IMR-90 (cell line): ENCODE data around the gene MDM1. TPM values are rescaled to one million over a fixed set of nuclear protein-coding genes. Genes with fewer than 3 reads are reported as not detected.
A peak's percentile ranks its signal among the peaks of the same experiment; 100 is the strongest.

Experiments
- ATAC-seq: fragments of 200-7000 bp; cut with Tn5 transposase; 2 replicates; pipeline ENCODE4 v1.9.1; 2020; ENCODE audit warnings: low read depth, mild to moderate bottlenecking, moderate library complexity
- BruUV-seq: library from RNA; stranded (reverse); fragments of 400-500 nt; replicated peaks from 2 replicates; lab custom pipeline; 2021; lab: Mats Ljungman, UMichigan
- CTCF ChIA-PET: fragments of 300-600 bp; formaldehyde crosslinking; extraction: SDS; loops from one replicate; lab custom pipeline; 2021; ENCODE audit warnings: antibody characterized with exemption; lab: Yijun Ruan, JAX
- POLR2A ChIA-PET: fragments of 300-600 bp; sonication (Branson Sonifier 250); formaldehyde crosslinking; loops from one replicate; lab custom pipeline; 2022; ENCODE audit warnings: antibody characterized with exemption; ENCODE audit not compliant: unreplicated experiment; lab: Charles Lee
- DNase-seq: peaks from one replicate; pipeline ENCODE4 v3.0.0; 2013
- H2AFZ ChIP-seq: replicated peaks from 2 replicates; pipeline ENCODE3; 2013; ENCODE audit warnings: low read length, mild to moderate bottlenecking; ENCODE audit not compliant: poor library complexity
- H2AK5ac ChIP-seq: 2 replicates; pipeline ENCODE4 v1.6.1; 2013; ENCODE audit warnings: low read depth, low read length, inconsistent platforms
- H2AK9ac ChIP-seq: replicated peaks from 2 replicates; pipeline ENCODE3; 2013; ENCODE audit warnings: mild to moderate bottlenecking, low read depth, low read length, moderate library complexity; ENCODE audit not compliant: poor library complexity
- H2BK120ac ChIP-seq: 2 replicates; pipeline ENCODE4 v1.6.1; 2013; ENCODE audit warnings: low read depth, low read length, inconsistent platforms
- H2BK15ac ChIP-seq: 3 replicates; pipeline ENCODE4 v1.6.1; 2013; ENCODE audit warnings: low read depth, low read length, inconsistent platforms
- H2BK20ac ChIP-seq: 2 replicates; pipeline ENCODE4 v1.6.1; 2013; ENCODE audit warnings: low read depth, mild to moderate bottlenecking, inconsistent platforms, low read length, moderate library complexity
- H2BK5ac ChIP-seq: 2 replicates; pipeline ENCODE4 v1.6.1; 2013; ENCODE audit warnings: mild to moderate bottlenecking, low read depth, low read length, inconsistent platforms; ENCODE audit not compliant: poor library complexity, severe bottlenecking
- H3K14ac ChIP-seq: replicated peaks from 2 replicates; pipeline ENCODE4 v1.6.1; 2013; ENCODE audit warnings: low read depth, low read length, inconsistent platforms
- H3K18ac ChIP-seq: 2 replicates; pipeline ENCODE4 v1.6.1; 2013; ENCODE audit warnings: low read depth, low read length, control low read depth
- H3K23ac ChIP-seq: 2 replicates; pipeline ENCODE4 v1.6.1; 2013; ENCODE audit warnings: low read depth, low read length, inconsistent platforms
- H3K27ac ChIP-seq: 2 replicates; pipeline ENCODE4 v1.5.1; 2013; ENCODE audit warnings: mild to moderate bottlenecking, control low read depth, low read length; ENCODE audit not compliant: insufficient read depth
- H3K27me3 ChIP-seq: 2 replicates; pipeline ENCODE4 v1.6.1; 2013; ENCODE audit warnings: low read length; ENCODE audit not compliant: control insufficient read depth, insufficient read depth
- H3K36me3 ChIP-seq: 2 replicates; pipeline ENCODE4 v1.6.1; 2013; ENCODE audit warnings: low read length, mixed read lengths; ENCODE audit not compliant: control insufficient read depth, insufficient read depth
- H3K4ac ChIP-seq: 2 replicates; pipeline ENCODE4 v1.6.1; 2013; ENCODE audit warnings: low read depth, low read length, inconsistent platforms
- H3K4me1 ChIP-seq: 2 replicates; pipeline ENCODE4 v1.6.1; 2013; ENCODE audit warnings: low read length, mixed read lengths; ENCODE audit not compliant: control insufficient read depth, insufficient read depth
- H3K4me2 ChIP-seq: 2 replicates; pipeline ENCODE4 v1.6.1; 2013; ENCODE audit warnings: low read depth, mild to moderate bottlenecking, control low read depth, low read length, moderate library complexity
- H3K4me3 ChIP-seq: 2 replicates; pipeline ENCODE4 v1.5.1; 2013; ENCODE audit warnings: low read depth, mild to moderate bottlenecking, control low read depth, low read length, moderate library complexity; ENCODE audit not compliant: insufficient read depth
- H3K56ac ChIP-seq: 2 replicates; pipeline ENCODE4 v1.6.1; 2013; ENCODE audit warnings: low read length, inconsistent platforms; ENCODE audit not compliant: insufficient read depth; ENCODE audit errors: extremely low read depth
- H3K79me1 ChIP-seq, 2 experiments: 2 replicates each; pipeline ENCODE4 v1.6.1; 2013; ENCODE audit warnings: low read length in 2 of 2, inconsistent platforms in 1 of 2, low read depth in 1 of 2
- H3K9ac ChIP-seq: 2 replicates; pipeline ENCODE4 v1.6.1; 2013; ENCODE audit warnings: low read depth, low read length, control low read depth
- H3K9me1 ChIP-seq: 2 replicates; pipeline ENCODE4 v1.6.1; 2013; ENCODE audit warnings: low read length, inconsistent platforms; ENCODE audit not compliant: insufficient read depth
- H3K9me3 ChIP-seq: 2 replicates; pipeline ENCODE4 v1.6.1; 2013; ENCODE audit warnings: low read length; ENCODE audit not compliant: control insufficient read depth, insufficient read depth
- H4K20me1 ChIP-seq: 2 replicates; pipeline ENCODE4 v1.6.1; 2013; ENCODE audit warnings: low read length, inconsistent platforms; ENCODE audit not compliant: insufficient read depth
- H4K5ac ChIP-seq: 2 replicates; pipeline ENCODE4 v1.6.1; 2013; ENCODE audit warnings: mild to moderate bottlenecking, low read depth, low read length, control low read depth
- H4K8ac ChIP-seq, 2 experiments: 2 replicates each; pipeline ENCODE4 v1.6.1; 2013; ENCODE audit warnings: low read depth in 2 of 2, low read length in 2 of 2, control low read depth in 1 of 2, inconsistent platforms in 1 of 2
- H4K91ac ChIP-seq: 2 replicates; pipeline ENCODE4 v1.6.1; 2013; ENCODE audit warnings: low read depth, low read length, inconsistent platforms; ENCODE audit not compliant: insufficient read depth
- CEBPB ChIP-seq: IDR thresholded peaks from 2 replicates; pipeline ENCODE4 v1.6.1; 2012; ENCODE audit warnings: low read depth, low read length, improper control_type of control experiment
- FOS ChIP-seq: fragments of 150-350 bp; IDR thresholded peaks from 2 replicates; pipeline ENCODE4 v1.6.1; 2016; ENCODE audit warnings: low read depth, low read length
- WGBS, 2 experiments: methylation state at CpG; one replicate each; pipeline versions ENCODE4 v1.1.5 to v1.1.7; 2013; ENCODE audit warnings: missing lambda C conversion rate in 2 of 2; ENCODE audit not compliant: insufficient read length in 1 of 2; ENCODE audit errors: extremely low coverage in 2 of 2; 5-methylcytosine and 5-hydroxymethylcytosine counted together
- dilution Hi-C: fragments of 300-500 bp; cut with HindIII; formaldehyde crosslinking; loops from one replicate; pipeline ENCODE4 v1.14.3; 2018; ENCODE audit warnings: low sequenced_read_pairs; ENCODE audit not compliant: unreplicated experiment
- in situ Hi-C: fragments of 300-500 bp; cut with MboI; formaldehyde crosslinking; loops from 3 replicates; pipeline ENCODE4 v1.14.3; 2019; ENCODE audit warnings: low sequenced_read_pairs, inconsistent platforms, mixed read lengths
- intact Hi-C: fragments of 100-400 bp; cut with micrococcal nuclease; formaldehyde crosslinking; loops from 2 replicates; pipeline ENCODE4 v1.10.0; 2022
- polyA plus RNA-seq, 3 experiments: library from polyadenylated mRNA; depleted of rRNA; stranded (reverse); fragments of >200 nt; gene quantifications; 2 replicates each; pipeline ENCODE4 v1.2.3, GENCODE V29; 2012; ENCODE audit warnings: low replicate concordance in 1 of 3
- total RNA-seq: library from RNA; depleted of rRNA; stranded (reverse); fragments of >200 nt; gene quantifications from 2 replicates; pipeline ENCODE4 v1.2.3, GENCODE V29; 2012
- TF ChIP-seq, protein P1 (sequence below): conservative IDR thresholded peaks from 2 replicates; pipeline ENCODE4 v1.5.1; 2012; ENCODE audit warnings: mild to moderate bottlenecking, low read depth, low read length, improper control_type of control experiment

The MDM1 gene
- total and polyA plus RNA-seq, 2 of the 4 experiments (the other 2 are of a cell fraction), result 5.6 to 5.7 TPM

- H2AFZ ChIP-seq, result peak overlapping the region; percentile 46
Observed at GRCh38 chr12:68271346-68271745, 60.8 kb downstream of the MDM1 start.

More at GRCh38 chr12:68271346-68271745, 60.8 kb downstream of the MDM1 start:
- H3K23ac ChIP-seq, result no peak overlapping the region
- no peak overlapping the region; the same call in 1 of the 2 replicates for H3K18ac ChIP-seq
- no peak overlapping the region for H3K4me2 ChIP-seq
- ATAC-seq (peak; percentile 49), DNase-seq (peak; percentile 94)
- peaks cover 6% of the 10 kb centered on the region for H3K4me1 ChIP-seq
- no peak overlapping the region for H3K4ac ChIP-seq
- no peaks in the 10 kb centered on the region for H3K27me3 ChIP-seq
- H3K56ac ChIP-seq, result no peak overlapping the region
- no peak overlapping the region for H2BK15ac ChIP-seq
- intact Hi-C loops (no loop called here), dilution Hi-C loops (no loop called here), in situ Hi-C loops (no loop called here)
- H2AK9ac ChIP-seq, result no peak overlapping the region
- no peak overlapping the region for H3K14ac ChIP-seq
- 0 out of 2 replicates have a peak overlapping the region, but pooled peaks have one; percentile 34 for H2BK20ac ChIP-seq
- no peak overlapping the region for H3K4me3 ChIP-seq
- no peaks in the 10 kb centered on the region for H3K9me1 ChIP-seq
- no peaks in the 10 kb centered on the region for H3K79me1 ChIP-seq
- no peaks in the 10 kb centered on the region for H3K36me3 ChIP-seq
- H3K9ac ChIP-seq, result no peak overlapping the region
- peak overlapping the region; percentile 36; the same call in 1 of the 2 replicates for H3K27ac ChIP-seq
- H4K5ac ChIP-seq, result no peak overlapping the region; the same call in 1 of the 2 replicates
- H2AK5ac ChIP-seq, result no peak overlapping the region
- no CpG with 5 or more reads among the region's 8 CpGs for WGBS, 2 experiments
- TF ChIP-seq FOS, result peak; percentile 32; the same call in 1 of the 2 replicates
- TF ChIP-seq CEBPB, result peak; percentile 72
- TF ChIP-seq, protein P1, sequence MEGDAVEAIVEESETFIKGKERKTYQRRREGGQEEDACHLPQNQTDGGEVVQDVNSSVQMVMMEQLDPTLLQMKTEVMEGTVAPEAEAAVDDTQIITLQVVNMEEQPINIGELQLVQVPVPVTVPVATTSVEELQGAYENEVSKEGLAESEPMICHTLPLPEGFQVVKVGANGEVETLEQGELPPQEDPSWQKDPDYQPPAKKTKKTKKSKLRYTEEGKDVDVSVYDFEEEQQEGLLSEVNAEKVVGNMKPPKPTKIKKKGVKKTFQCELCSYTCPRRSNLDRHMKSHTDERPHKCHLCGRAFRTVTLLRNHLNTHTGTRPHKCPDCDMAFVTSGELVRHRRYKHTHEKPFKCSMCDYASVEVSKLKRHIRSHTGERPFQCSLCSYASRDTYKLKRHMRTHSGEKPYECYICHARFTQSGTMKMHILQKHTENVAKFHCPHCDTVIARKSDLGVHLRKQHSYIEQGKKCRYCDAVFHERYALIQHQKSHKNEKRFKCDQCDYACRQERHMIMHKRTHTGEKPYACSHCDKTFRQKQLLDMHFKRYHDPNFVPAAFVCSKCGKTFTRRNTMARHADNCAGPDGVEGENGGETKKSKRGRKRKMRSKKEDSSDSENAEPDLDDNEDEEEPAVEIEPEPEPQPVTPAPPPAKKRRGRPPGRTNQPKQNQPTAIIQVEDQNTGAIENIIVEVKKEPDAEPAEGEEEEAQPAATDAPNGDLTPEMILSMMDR, result no peak
- H3K9me3 ChIP-seq, result no peaks in the 10 kb centered on the region
- H2BK5ac ChIP-seq, result no peak overlapping the region
- POLR2A ChIA-PET, result no interaction called here
- BruUV-seq, result no TSS peak
- no peak overlapping the region; the same call in 1 of the 2 replicates for H2BK120ac ChIP-seq
- H4K91ac ChIP-seq, result no peak overlapping the region; the same call in 1 of the 2 replicates
- H4K8ac ChIP-seq, result peak overlapping the region in 1 of 2 experiments; percentile 12; a peak in 1 of 4 replicates
- CTCF ChIA-PET, result no interaction called here
- no peaks in the 10 kb centered on the region for H4K20me1 ChIP-seq
